Endothelial cell of umbilical vein (primary cell): ENCODE measurements around the gene MRNIP. TPM values are rescaled to one million over a fixed set of nuclear protein-coding genes. Genes with fewer than 3 reads are reported as not detected.
A peak's percentile ranks its signal among the peaks of the same experiment; 100 is the strongest.

Experiments
- BruUV-seq: library from RNA; stranded (reverse); fragments of 400-500 nt; replicated peaks from 2 replicates; lab custom pipeline; 2021; lab: Mats Ljungman, UMichigan
- CTCF ChIA-PET: fragments of 300-600, 350-600 bp; sonication (Branson Sonifier 250); formaldehyde crosslinking; loops from one replicate; lab custom pipeline; 2021; ENCODE audit warnings: antibody characterized with exemption, inconsistent platforms; lab: Charles Lee
- POLR2A ChIA-PET: fragments of 300-600, 350-600 bp; sonication (Branson Sonifier 250); formaldehyde crosslinking; loops from one replicate; lab custom pipeline; 2021; ENCODE audit warnings: antibody characterized with exemption, inconsistent platforms; lab: Charles Lee
- DNase-seq: peaks from one replicate; pipeline ENCODE4 v3.0.0-alpha.2; 2011; ENCODE audit warnings: low read depth, low spot score
- FAIRE-seq: peaks from 2 replicates; lab custom pipeline; 2011; peaks lifted over from hg19 to GRCh38; lab: Jason Lieb, UNC
- H2AFZ ChIP-seq: 2 replicates; pipeline ENCODE4 v1.6.0; 2012; ENCODE audit warnings: low read depth, low read length, control low read depth, inconsistent platforms
- H3K27ac ChIP-seq: 2 replicates; pipeline ENCODE4 v1.5.1; 2011; ENCODE audit warnings: low read depth, mild to moderate bottlenecking, control low read depth, low read length, moderate library complexity; ENCODE audit not compliant: insufficient read depth
- H3K27me3 ChIP-seq, 2 experiments: 2 replicates each; pipeline versions ENCODE4 v1.6.0 to v1.6.1; 2011; ENCODE audit warnings: low read length in 2 of 2, mixed read lengths in 1 of 2; ENCODE audit not compliant: control insufficient read depth in 2 of 2, insufficient read depth in 2 of 2
- H3K36me3 ChIP-seq, 2 experiments: 2 replicates in 1 of 2; 3 replicates in 1 of 2; pipeline ENCODE4 v1.5.1; 2011; ENCODE audit warnings: low read length in 2 of 2, mild to moderate bottlenecking in 1 of 2, moderate library complexity in 1 of 2; ENCODE audit not compliant: control insufficient read depth in 2 of 2, insufficient read depth in 2 of 2; ENCODE audit errors: extremely low read depth in 1 of 2
- H3K4me1 ChIP-seq: 3 replicates; pipeline ENCODE4 v1.5.1; 2011; ENCODE audit warnings: mild to moderate bottlenecking, low read length; ENCODE audit not compliant: control insufficient read depth, insufficient read depth; ENCODE audit errors: extremely low read depth
- H3K4me2 ChIP-seq: 2 replicates; pipeline ENCODE4 v1.6.1; 2011; ENCODE audit warnings: low read length, control low read depth, mixed read lengths; ENCODE audit not compliant: insufficient read depth
- H3K4me3 ChIP-seq, 3 experiments: fragments of 200-600 bp in 1 of 3; sonication (generic), shearing (Covaris generic) in 1 of 3; replicated peaks in 1 of 3; 2 replicates each; pipeline ENCODE4 v1.5.1; 2011 to 2016; ENCODE audit warnings: control low read depth in 3 of 3, low read length in 3 of 3, mild to moderate bottlenecking in 2 of 3, inconsistent platforms in 1 of 3, low read depth in 1 of 3, moderate library complexity in 1 of 3; ENCODE audit not compliant: insufficient read depth in 1 of 3
- H3K79me2 ChIP-seq: 2 replicates; pipeline ENCODE4 v1.6.0; 2012; ENCODE audit warnings: low read length, inconsistent platforms; ENCODE audit not compliant: control insufficient read depth, insufficient read depth
- H3K9ac ChIP-seq: replicated peaks from 2 replicates; pipeline ENCODE3; 2011; ENCODE audit warnings: low read length, control low read depth; ENCODE audit not compliant: insufficient read depth; ENCODE audit errors: extremely low read depth
- H3K9me1 ChIP-seq: replicated peaks from 3 replicates; pipeline ENCODE4 v1.6.0; 2011; ENCODE audit warnings: mild to moderate bottlenecking, low read length; ENCODE audit not compliant: control insufficient read depth, insufficient read depth; ENCODE audit errors: extremely low read depth
- H3K9me3 ChIP-seq: replicated peaks from 2 replicates; pipeline ENCODE4 v1.5.1; 2012; ENCODE audit warnings: low read length, inconsistent platforms; ENCODE audit not compliant: control insufficient read depth, insufficient read depth
- H4K20me1 ChIP-seq: replicated peaks from 2 replicates; pipeline ENCODE3; 2011; ENCODE audit warnings: mild to moderate bottlenecking, low read length; ENCODE audit not compliant: control insufficient read depth, insufficient read depth; ENCODE audit errors: extremely low read depth
- FOS ChIP-seq: IDR thresholded peaks from 2 replicates; pipeline ENCODE4 v1.6.1; 2011; ENCODE audit warnings: mild to moderate bottlenecking, low read length, moderate library complexity, borderline replicate concordance; ENCODE audit not compliant: insufficient read depth
- POLR2A ChIP-seq: IDR thresholded peaks from 2 replicates; pipeline ENCODE4 v1.6.1; 2012; ENCODE audit warnings: low read depth, mild to moderate bottlenecking, control low read depth, low read length
- POLR2AphosphoS5 ChIP-seq: IDR thresholded peaks from 2 replicates; pipeline ENCODE4 v1.6.1; 2012; ENCODE audit warnings: low read depth, mild to moderate bottlenecking, control low read depth, low read length, moderate library complexity; ENCODE audit not compliant: insufficient read depth
- dilution Hi-C: fragments of 300-500 bp; cut with MboI; formaldehyde crosslinking; loops from one replicate; pipeline ENCODE4 v1.15.0; 2019; ENCODE audit warnings: low sequenced_read_pairs; ENCODE audit not compliant: extremely low pct_ligation_motif_present
- intact Hi-C: fragments of 100-400 bp; cut with micrococcal nuclease; formaldehyde crosslinking; loops from one replicate; pipeline ENCODE4 v1.10.0; 2022
- polyA plus RNA-seq, 4 experiments: library from polyadenylated mRNA; depleted of rRNA in 3 of 4; stranded (reverse) in 3 of 4; unstranded in 1 of 4; fragments of >200 nt; gene quantifications; 2 replicates each; pipeline versions ENCODE4 v1.2.1 to v1.2.3, GENCODE V29; 2011 to 2012; ENCODE audit warnings: missing spikeins in 1 of 4
- total RNA-seq: library from RNA; stranded (reverse); gene quantifications from 2 replicates; pipeline ENCODE4 v1.2.3, GENCODE V29; 2021
- TF ChIP-seq, protein P1 (sequence below), 2 donors: IDR thresholded peaks; 1 replicate in 1 of 2; 2 replicates in 1 of 2; pipeline ENCODE4 v1.5.1; 2011; ENCODE audit warnings: low read length in 2 of 2, mild to moderate bottlenecking in 2 of 2, moderate library complexity in 2 of 2, control low read depth in 1 of 2, inconsistent platforms in 1 of 2, low read depth in 1 of 2; ENCODE audit not compliant: insufficient read depth in 1 of 2; ENCODE audit errors: extremely low read depth in 1 of 2

MRNIP gene
- total and polyA plus RNA-seq, 2 donors (not counting 3 experiments of a cell fraction or from before 2014, with no cell fraction given), result 17.1 to 19.1 TPM

DNA sequence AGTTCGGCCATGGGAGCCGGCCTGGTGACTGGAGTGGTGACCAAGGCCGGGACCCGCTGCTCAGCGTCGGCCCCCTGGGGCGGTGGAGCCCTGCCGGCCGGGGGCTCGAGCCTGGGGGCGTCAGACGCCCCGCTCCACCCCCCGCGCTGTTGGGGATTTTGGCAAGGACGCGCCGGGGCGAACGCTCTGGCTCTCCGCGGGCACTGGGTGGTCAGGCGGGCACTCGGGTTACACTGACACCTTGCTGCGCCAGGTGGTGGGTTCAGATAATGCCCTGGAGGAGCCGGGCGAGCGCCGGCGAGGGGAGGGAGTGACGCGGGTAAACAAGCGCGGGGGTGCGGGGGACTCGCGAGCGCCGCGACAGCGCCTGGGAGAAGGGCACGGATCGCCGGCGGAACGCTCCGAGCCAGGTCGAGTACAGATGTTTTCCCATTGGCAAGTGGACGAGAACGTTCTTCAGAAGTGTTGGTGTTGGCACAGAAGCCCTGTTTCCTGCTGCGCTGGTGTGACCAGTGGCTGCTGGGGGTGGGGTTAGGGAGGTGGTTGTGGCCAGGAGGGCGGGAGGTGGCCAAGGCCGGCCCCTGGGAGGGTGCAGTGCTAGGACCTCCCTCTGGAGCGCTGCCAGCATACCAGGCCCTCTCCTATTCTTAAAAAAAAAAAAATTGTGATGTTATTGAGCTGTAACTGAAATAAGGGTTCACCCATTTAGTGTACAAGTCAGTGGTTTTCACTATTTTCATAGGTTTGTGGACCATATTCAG is 37.1 kb downstream of the MRNIP start:
- intact Hi-C loops, result loop anchor here (1.0 to 5.0 kb wide), 6 partner anchors 37 to 264 kb away; partner anchors contain the start of genes MAML1, MRNIP and RNF130
- peaks cover 10% of the 10 kb centered on the region for H4K20me1 ChIP-seq
- peak; percentile 93 for DNase-seq
- peak overlapping the region; percentile 87 for H3K9ac ChIP-seq
- H3K27me3 ChIP-seq, result no peaks in the 10 kb centered on the region
- ChIA-PET CTCF (interaction anchor here (1.7 to 2.6 kb wide), 3 partner anchors 19 to 58 kb away, joined by 5 to 21 read pairs (median 10); no protein-coding TSS in a partner anchor), POLR2A (interaction anchor here (0.6 to 1.7 kb wide), 10 partner anchors 8 to 494 kb away, joined by 3 to 18 read pairs (median 4); partner anchors contain the start of genes HNRNPH1, MAML1 and MRNIP)
- TSS peak; percentile 68 for BruUV-seq
- no peaks in the 10 kb centered on the region for H3K9me3 ChIP-seq
- H3K27ac ChIP-seq, result peak overlapping the region; percentile 96
- TF ChIP-seq FOS, result no peak
- TF ChIP-seq POLR2A, result peak; percentile 85
- TF ChIP-seq POLR2AphosphoS5, result peak; percentile 59
- peaks cover 53% of the 10 kb centered on the region for H3K79me2 ChIP-seq
- peak; percentile 96 for FAIRE-seq
- no peaks in the 10 kb centered on the region for H3K9me1 ChIP-seq
- peaks cover 37% of the 10 kb centered on the region for H3K4me1 ChIP-seq
- peak overlapping the region; percentile 49 to 90 (median 82) for H3K4me3 ChIP-seq
- no peak overlapping the region for H2AFZ ChIP-seq
- dilution Hi-C loops, result no loop called here
- H3K36me3 ChIP-seq, result peaks cover 22 to 33% of the 10 kb centered on the region in 2 experiments
- peak overlapping the region; percentile 88 for H3K4me2 ChIP-seq

GRCh38 chr5:179820483-179821297 is 37.9 kb downstream of the MRNIP start, which contains the start of gene SQSTM1:
SQSTM1 (plus strand) TSS chr5:179820905; CDS start chr5:179820937, 32 bp downstream.
- H2AFZ ChIP-seq, result no peak within 1 kb of the TSS

More at GRCh38 chr5:179820483-179821297, 37.9 kb downstream of the MRNIP start, which contains the start of gene SQSTM1:
- POLR2A ChIA-PET, result interaction anchor here (0.5 to 1.7 kb wide), 13 partner anchors 10 to 261 kb away, joined by 3 to 18 read pairs (median 6); partner anchors contain the start of genes HNRNPH1, MAML1 and MRNIP
- no peaks in the 10 kb centered on the region for H3K9me1 ChIP-seq
- FAIRE-seq, result peak; percentile 83
- H3K79me2 ChIP-seq, result peaks cover 51% of the 10 kb centered on the region
- H4K20me1 ChIP-seq, result peaks cover 10% of the 10 kb centered on the region
- no peaks in the 10 kb centered on the region for H3K27me3 ChIP-seq
- DNase-seq, result peak; percentile 80
- no TSS peak for BruUV-seq
- H3K4me2 ChIP-seq, result peak within 1 kb of the TSS; percentile 88
- H3K9me3 ChIP-seq, result no peaks in the 10 kb centered on the region
- dilution Hi-C loops, result no loop called here
- H3K4me3 ChIP-seq, result peak within 1 kb of the TSS; percentile 49 to 90 (median 82)
- CTCF ChIA-PET, result interaction anchor here (0.6 to 2.6 kb wide), 4 partner anchors 19 to 88 kb away, joined by 3 to 21 read pairs (median 6); partner anchors contain the start of gene MAML1
- peak within 1 kb of the TSS; percentile 87 for H3K9ac ChIP-seq
- peaks cover 22 to 30% of the 10 kb centered on the region in 2 experiments for H3K36me3 ChIP-seq
- TF ChIP-seq POLR2A (peak; percentile 99), POLR2AphosphoS5 (peak; percentile 99)
- TF ChIP-seq, protein P1, sequence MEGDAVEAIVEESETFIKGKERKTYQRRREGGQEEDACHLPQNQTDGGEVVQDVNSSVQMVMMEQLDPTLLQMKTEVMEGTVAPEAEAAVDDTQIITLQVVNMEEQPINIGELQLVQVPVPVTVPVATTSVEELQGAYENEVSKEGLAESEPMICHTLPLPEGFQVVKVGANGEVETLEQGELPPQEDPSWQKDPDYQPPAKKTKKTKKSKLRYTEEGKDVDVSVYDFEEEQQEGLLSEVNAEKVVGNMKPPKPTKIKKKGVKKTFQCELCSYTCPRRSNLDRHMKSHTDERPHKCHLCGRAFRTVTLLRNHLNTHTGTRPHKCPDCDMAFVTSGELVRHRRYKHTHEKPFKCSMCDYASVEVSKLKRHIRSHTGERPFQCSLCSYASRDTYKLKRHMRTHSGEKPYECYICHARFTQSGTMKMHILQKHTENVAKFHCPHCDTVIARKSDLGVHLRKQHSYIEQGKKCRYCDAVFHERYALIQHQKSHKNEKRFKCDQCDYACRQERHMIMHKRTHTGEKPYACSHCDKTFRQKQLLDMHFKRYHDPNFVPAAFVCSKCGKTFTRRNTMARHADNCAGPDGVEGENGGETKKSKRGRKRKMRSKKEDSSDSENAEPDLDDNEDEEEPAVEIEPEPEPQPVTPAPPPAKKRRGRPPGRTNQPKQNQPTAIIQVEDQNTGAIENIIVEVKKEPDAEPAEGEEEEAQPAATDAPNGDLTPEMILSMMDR (IDR thresholded peaks at IDR 0.05; ENCODE audit: extremely low read depth in 1 of 2, insufficient read depth in 1 of 2, low read depth in 1 of 2, low read length in 2 of 2), result no peak
- H3K4me1 ChIP-seq, result peaks cover 37% of the 10 kb centered on the region
- intact Hi-C loops, result loop anchor here (1.0 to 5.0 kb wide), 6 partner anchors 38 to 263 kb away; partner anchors contain the start of genes MAML1, MRNIP and RNF130
- H3K27ac ChIP-seq, result peak within 1 kb of the TSS; percentile 96
